Gastroesophageal sphincter (tissue), 4 donors: ENCODE data around the gene TTC3. TPM values are rescaled to one million over a fixed set of nuclear protein-coding genes. Genes with fewer than 3 reads are reported as not detected.

Experiments
- ATAC-seq: fragments of 150-250 bp; one replicate; pipeline ENCODE4 v1.9.1; 2016; ENCODE audit warnings: mild to moderate bottlenecking, moderate library complexity
- H3K27ac ChIP-seq, 4 donors: fragments of 200-600 bp; sonication (generic) in 3 of 4; 1 replicate in 3 of 4; 2 replicates in 1 of 4; pipeline ENCODE4 v1.5.1; 2016 to 2019
- H3K27me3 ChIP-seq: fragments of 200-600 bp; sonication (generic); one replicate; pipeline ENCODE4 v1.5.1; 2019
- H3K36me3 ChIP-seq, 2 donors: fragments of 200-600 bp; sonication (generic); one replicate each; pipeline ENCODE4 v1.5.1; 2019; ENCODE audit warnings: control low read depth in 1 of 2
- H3K4me1 ChIP-seq, 3 donors: fragments of 200-600 bp; sonication (generic); 1 replicate in 2 of 3; 2 replicates in 1 of 3; pipeline ENCODE4 v1.5.1; 2016 to 2019; ENCODE audit warnings: control low read depth in 2 of 3
- H3K4me3 ChIP-seq, 2 donors: fragments of 200-600 bp; sonication (generic); one replicate each; pipeline ENCODE4 v1.5.1; 2019; ENCODE audit warnings: mild to moderate bottlenecking in 1 of 2, moderate library complexity in 1 of 2
- H3K9me3 ChIP-seq, 3 donors: fragments of 200-600 bp; sonication (generic); one replicate each; pipeline ENCODE4 v1.5.1; 2017 to 2019; ENCODE audit warnings: control low read depth in 2 of 3
- CTCF ChIP-seq, 4 experiments: fragments of 200-600 bp in 2 of 4; fragments of 450-650 bp in 2 of 4; sonication (generic) in 1 of 4; IDR thresholded peaks; one replicate each; pipeline ENCODE4 v1.5.1; 2017 to 2019; ENCODE audit warnings: antibody characterized with exemption in 4 of 4, mild to moderate bottlenecking in 2 of 4, moderate library complexity in 2 of 4
- EP300 ChIP-seq: sonication (generic); formaldehyde crosslinking; IDR thresholded peaks from one replicate; pipeline ENCODE4 v1.6.1; 2017; ENCODE audit warnings: antibody characterized with exemption, mild to moderate bottlenecking
- POLR2A ChIP-seq, 2 donors: fragments of 450-650 bp; IDR thresholded peaks; one replicate each; pipeline ENCODE4 v1.6.1; 2017; ENCODE audit warnings: antibody characterized with exemption in 2 of 2, mild to moderate bottlenecking in 2 of 2, moderate library complexity in 1 of 2
- POLR2AphosphoS5 ChIP-seq: sonication (generic); formaldehyde crosslinking; IDR thresholded peaks from one replicate; pipeline ENCODE4 v1.6.1; 2017; ENCODE audit warnings: antibody characterized with exemption
- WGBS, 2 donors: methylation state at CpG; one replicate each; pipeline ENCODE4 v1.1.5; 2018; ENCODE audit warnings: low coverage in 1 of 2; 5-methylcytosine and 5-hydroxymethylcytosine counted together
- total RNA-seq, 4 donors: library from RNA; depleted of rRNA; stranded (reverse); fragments of >200 nt; gene quantifications; one replicate each; pipeline ENCODE4 v1.1.0, GENCODE V29; 2016

TTC3 gene
- total RNA-seq, 4 donors from 2014 or later, result 85.1 to 157 (median 127) TPM

- H3K27me3 ChIP-seq, result no peaks in the 10 kb centered on the region
- no peaks in the 10 kb centered on the region for H3K9me3 ChIP-seq
- H3K4me3 ChIP-seq, result no peak overlapping the region
- H3K27ac ChIP-seq, result no peak overlapping the region
- TF ChIP-seq POLR2A (IDR thresholded peaks at IDR 0.05) (no peak), EP300 (no peak), CTCF (IDR thresholded peaks at IDR 0.05) (no peak), POLR2AphosphoS5 (no peak)
- ATAC-seq, result no peak
- no peaks in the 10 kb centered on the region for H3K4me1 ChIP-seq
- peaks cover 0 to 4% of the 10 kb centered on the region in 2 donors for H3K36me3 ChIP-seq
- WGBS, 2 donors, result 100% methylated on average over 1 of the region's 1 CpG
These were observed 45.3 kb downstream of the TTC3 start for GRCh38 chr21:37118187-37118826.

GRCh38 chr21:37119421-37120218 is 46.6 kb downstream of the TTC3 start:
- H3K27me3 ChIP-seq, result no peaks in the 10 kb centered on the region
- no peaks in the 10 kb centered on the region for H3K4me1 ChIP-seq
- H3K27ac ChIP-seq, result no peak overlapping the region
- no peak for ATAC-seq
- TF ChIP-seq CTCF (IDR thresholded peaks at IDR 0.05) (no peak), POLR2A (IDR thresholded peaks at IDR 0.05) (no peak), EP300 (no peak), POLR2AphosphoS5 (no peak)
- H3K4me3 ChIP-seq, result no peak overlapping the region
- H3K36me3 ChIP-seq, result peaks cover 0 to 11% of the 10 kb centered on the region in 2 donors
- WGBS, 2 donors, result 61 to 82% methylated on average over 3 to 5 of the region's 6 CpGs
- no peaks in the 10 kb centered on the region for H3K9me3 ChIP-seq

- Histone ChIP-seq H3K4me3 (no peak overlapping the region), H3K27ac (no peak overlapping the region), H3K9me3 (no peaks in the 10 kb centered on the region), H3K4me1 (no peaks in the 10 kb centered on the region), H3K36me3 (peaks cover 0 to 88% of the 10 kb centered on the region in 2 donors), H3K27me3 (no peaks in the 10 kb centered on the region)
- no peak for TF ChIP-seq POLR2AphosphoS5
- no peak for TF ChIP-seq POLR2A (IDR thresholded peaks at IDR 0.05)
- no peak for TF ChIP-seq EP300
- no peak for TF ChIP-seq CTCF (IDR thresholded peaks at IDR 0.05)
- ATAC-seq, result no peak
These were observed 55.0 kb downstream of the TTC3 start for GRCh38 chr21:37128076-37128475.

GRCh38 chr21:37130971-37131370 is 57.9 kb downstream of the TTC3 start:
- H3K4me3 ChIP-seq, result no peak overlapping the region
- 90 to 100% methylated on average over 2 of the region's 2 CpGs for WGBS, 2 donors
- H3K27ac ChIP-seq, result no peak overlapping the region
- no peaks in the 10 kb centered on the region for H3K27me3 ChIP-seq
- H3K36me3 ChIP-seq, result peaks cover 0 to 97% of the 10 kb centered on the region in 2 donors
- H3K4me1 ChIP-seq, result no peaks in the 10 kb centered on the region
- TF ChIP-seq POLR2AphosphoS5 (no peak), EP300 (no peak), POLR2A (IDR thresholded peaks at IDR 0.05) (no peak), CTCF (IDR thresholded peaks at IDR 0.05) (no peak)
- ATAC-seq, result no peak
- H3K9me3 ChIP-seq, result no peaks in the 10 kb centered on the region

- H3K4me1 ChIP-seq, result no peaks in the 10 kb centered on the region
- 100% methylated on average over 2 of the region's 2 CpGs for WGBS, 2 donors
- ATAC-seq, result no peak
- H3K36me3 ChIP-seq, result peaks cover 0 to 84% of the 10 kb centered on the region in 2 donors
- H3K27ac ChIP-seq, result no peak overlapping the region
- H3K9me3 ChIP-seq, result peaks cover 0 to 4% (median 0%) of the 10 kb centered on the region in 3 donors
- H3K27me3 ChIP-seq, result no peaks in the 10 kb centered on the region
- TF ChIP-seq POLR2AphosphoS5, result no peak
- no peak for TF ChIP-seq EP300
- TF ChIP-seq CTCF (IDR thresholded peaks at IDR 0.05), result no peak
- no peak for TF ChIP-seq POLR2A (IDR thresholded peaks at IDR 0.05)
- no peak overlapping the region for H3K4me3 ChIP-seq
These were observed 63.2 kb downstream of the TTC3 start for GRCh38 chr21:37136261-37136660.
